Inflammatory macrophage treated with lipopolysaccharide for 4 hours (primary cell): ENCODE results near the gene CPNE8.
A peak's percentile ranks its signal among the peaks of the same experiment; 100 is the strongest.

Experiments used
- DNase-seq: peaks from one replicate; pipeline ENCODE4 v3.0.0-alpha.2; 2020

CPNE8 gene

DNA sequence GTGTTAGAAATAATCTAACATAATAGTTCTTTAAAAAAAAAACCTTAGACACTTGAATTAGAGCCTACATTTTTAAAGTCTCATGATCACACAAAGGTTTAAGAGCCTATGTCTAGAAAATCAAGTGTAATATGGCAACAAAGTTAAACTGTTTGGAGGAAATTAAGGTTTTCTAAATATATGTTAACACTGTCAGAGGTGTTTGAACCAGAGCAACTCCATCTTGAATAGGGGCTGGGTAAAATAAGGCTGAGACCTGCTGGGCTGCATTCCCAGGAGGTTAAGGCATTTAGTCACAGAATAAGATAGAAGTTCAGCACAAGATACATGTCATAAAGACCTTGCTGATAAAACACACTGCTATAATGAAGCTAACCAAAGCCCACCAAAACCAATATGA is 12.4 kb downstream of the CPNE8 start:
- DNase-seq, result no peak

DNA sequence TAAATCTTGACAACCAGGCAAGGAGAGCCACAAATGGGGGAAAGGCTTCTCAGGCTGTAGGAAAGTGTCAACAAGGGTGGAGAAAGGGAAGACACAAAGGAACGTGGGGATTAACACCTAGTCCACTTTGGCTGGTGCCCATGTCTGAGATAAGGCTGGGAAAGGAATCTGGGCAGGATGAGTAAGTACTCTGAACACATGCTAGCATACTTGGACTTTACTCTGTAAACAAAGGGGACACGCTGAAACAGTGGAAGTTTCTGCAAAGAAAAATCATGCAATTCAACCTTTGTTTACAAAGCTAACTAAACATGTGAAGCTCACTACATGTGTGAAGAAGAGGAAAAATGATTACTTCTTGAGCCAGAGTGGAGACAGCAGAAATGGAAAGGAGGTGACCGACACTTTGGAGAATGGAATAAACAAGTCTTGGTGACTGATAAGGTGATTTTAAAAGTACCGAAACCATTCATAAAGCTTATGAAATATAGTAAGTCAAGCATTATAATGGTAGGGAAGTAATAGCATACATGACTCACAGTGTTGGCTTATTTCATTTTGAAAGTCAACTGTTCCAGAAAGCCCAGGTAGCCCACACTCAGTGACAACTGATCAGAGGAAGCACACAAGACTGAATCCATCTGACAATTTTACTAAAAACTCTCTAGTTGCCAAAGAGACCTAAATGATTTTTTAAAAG is 13.2 kb downstream of the CPNE8 start:
- peak; percentile 40 for DNase-seq

DNA sequence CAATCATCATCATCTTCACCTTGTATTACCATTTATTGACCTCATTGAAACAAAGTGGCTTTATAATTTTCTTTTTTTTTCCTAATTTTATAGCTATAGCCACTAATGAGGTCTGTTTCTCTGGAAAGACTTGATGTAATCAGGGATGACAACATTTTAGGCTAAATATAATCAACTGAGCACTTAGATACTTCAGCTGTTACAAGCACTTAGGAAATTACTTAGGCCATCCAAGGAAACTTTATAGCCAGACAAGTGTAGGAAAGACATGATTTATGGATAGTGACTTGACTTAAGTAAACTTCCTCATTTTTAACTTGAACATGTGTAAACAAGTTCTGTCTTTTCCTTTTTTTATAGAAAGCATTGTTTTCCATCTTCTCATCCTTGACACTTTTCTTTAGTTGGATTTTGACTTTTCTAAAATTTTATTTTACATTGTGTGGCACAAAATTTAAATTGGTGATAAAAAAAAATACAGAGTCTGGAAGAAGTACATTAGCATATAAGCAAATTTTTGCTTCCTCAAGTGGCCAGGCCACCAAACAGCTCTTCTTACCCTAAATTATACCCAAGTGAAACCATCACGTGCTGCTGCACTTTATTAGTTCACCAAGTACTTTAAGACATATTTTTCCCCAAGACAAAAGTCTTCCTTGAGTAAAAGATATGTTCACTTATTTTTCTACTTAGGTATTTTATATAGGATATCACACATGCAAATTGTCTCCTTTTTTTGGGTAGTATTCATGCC is 15.1 kb downstream of the CPNE8 start:
- peak; percentile 38 for DNase-seq

DNA sequence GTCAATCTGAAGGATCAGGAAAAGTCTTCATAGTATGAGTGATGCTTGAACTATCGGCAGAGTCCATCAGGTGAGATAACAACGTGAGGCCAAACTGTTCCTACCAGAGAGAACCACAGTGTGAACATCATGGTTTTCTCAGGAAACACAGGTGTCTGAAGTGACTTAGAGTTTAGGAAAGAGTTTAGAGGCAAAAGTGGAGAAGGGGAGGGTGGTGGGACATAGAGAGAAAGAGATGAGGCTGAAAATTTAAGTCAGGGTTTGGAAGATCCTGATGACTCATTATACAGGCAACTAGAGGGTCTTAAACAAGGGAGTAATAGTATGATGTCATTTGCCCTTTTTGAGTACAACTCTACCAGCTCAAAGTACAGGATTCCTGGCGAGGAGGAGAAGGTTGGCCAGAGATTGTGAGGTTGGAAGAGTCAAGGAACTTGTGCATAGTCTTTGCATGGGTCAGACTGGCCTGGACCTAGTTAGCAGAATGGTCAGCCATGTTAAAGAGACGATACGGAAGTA is 16.0 kb downstream of the CPNE8 start:
- DNase-seq, result no peak

DNA sequence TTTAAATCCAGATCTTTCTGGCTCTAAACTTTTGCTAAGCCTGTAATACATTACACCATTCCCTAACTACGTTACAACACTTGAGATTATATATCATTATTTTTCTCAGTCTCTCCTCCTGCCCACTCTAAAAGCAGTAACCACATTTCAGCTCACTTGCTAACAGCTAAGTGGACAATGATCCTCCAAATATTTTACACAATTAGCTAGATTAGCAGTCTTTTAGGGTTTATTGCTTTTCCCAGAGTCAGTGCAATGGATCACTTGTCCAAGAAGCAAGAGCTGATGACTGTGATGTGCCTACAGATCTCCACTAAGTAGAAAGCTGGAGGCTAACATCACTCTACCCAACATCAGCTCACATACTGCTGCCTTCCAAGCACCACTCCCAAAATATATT is 17.6 kb downstream of the CPNE8 start:
- DNase-seq, result no peak

DNA sequence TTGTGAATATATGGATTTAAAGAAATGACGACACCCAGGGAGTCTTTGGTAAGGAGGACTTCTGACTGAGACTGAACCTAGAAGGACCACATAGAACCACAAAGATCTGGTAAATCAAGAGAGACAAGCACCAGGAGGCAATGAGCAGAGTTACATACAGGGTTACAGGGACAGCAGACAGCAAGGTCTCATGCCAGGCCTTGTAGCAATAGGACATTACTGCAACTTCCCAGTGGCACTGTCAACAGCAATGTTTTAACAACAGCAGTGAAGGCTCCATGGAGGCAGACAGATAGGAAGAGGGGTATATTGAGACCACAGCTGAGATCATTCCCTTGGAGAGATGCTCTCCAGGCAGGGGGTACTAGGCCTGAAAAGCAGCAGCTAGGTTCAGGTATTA is 18.5 kb downstream of the CPNE8 start:
- no peak for DNase-seq

DNA sequence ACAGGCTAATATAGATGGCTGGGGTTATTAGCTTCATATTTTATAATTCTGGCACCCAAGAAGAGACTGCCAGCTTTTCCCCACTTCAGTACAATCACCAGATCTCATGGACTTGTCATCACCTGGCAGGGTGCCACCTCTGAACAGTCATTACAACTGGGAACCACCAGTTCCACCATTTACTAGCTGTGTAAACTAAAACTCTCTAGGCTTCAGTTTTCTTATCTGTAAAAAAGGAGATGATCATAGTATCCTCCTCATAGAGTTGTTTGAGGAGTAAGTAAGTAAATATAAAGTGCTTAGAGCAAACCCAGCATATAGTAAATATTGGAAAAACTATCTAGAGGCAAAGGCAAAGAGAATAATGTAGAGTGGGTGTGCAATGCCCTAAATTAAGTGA is 19.3 kb downstream of the CPNE8 start:
- peak; percentile 18 for DNase-seq

DNA sequence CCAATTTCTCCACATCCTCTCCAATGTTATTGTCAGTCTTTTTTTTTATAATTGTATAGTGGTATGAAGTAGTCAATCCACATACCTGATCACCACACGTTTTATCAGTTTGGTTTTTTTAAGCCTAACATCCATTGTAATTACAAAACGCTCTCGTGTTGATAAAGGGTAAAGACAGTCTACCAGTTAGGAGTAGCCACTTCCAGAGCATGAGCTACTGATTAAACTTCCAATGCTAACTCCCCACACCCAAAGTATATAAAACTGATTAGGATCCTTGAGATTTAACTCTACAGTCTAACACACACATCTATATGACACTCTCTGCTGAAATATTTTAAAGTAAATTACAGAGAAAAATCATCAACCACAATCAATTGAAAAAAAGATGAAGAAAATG is 20.7 kb downstream of the CPNE8 start:
- no peak for DNase-seq

DNA sequence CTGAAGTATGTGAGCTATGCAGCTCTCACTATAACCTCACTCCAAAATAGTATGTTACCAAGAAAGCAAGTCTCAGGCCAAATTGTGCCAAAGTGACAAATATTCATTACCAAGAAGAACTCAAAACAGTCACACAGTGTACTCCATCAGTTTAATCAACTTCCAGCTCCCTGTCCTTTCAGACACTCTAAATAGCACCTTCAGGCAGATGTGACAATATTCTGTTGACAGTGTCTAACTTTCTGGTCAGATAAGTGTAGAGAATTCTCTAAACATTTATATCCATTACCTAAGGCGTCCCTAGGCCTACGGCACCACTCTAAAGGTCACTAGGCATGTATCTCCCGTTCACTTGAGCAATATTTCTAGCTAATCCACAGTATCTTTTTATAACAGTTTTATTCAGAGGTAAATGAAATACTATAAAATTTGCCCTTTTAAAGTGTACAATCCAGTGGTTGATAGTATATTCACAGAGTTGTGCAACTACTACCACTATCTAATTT is 21.7 kb downstream of the CPNE8 start:
- no peak for DNase-seq

DNA sequence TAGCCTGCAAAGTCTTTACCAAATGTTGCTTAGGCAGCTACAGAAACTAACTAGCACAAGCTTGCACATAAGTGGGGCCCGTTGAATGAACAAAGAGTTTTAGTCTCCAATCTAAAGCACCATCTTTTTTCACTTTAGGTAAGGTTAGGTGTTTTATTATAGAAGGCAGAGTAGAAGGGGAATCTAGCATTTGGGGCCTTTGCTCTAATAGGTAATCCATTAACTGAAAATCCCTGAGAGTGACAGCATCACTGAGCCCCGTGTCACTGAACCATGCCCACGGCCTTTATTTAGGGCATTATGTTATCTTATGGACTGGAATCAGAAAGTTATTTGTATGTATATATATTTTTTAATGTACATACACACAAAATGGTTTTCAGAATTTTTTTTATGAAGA is 25.1 kb downstream of the CPNE8 start:
- no peak for DNase-seq

DNA sequence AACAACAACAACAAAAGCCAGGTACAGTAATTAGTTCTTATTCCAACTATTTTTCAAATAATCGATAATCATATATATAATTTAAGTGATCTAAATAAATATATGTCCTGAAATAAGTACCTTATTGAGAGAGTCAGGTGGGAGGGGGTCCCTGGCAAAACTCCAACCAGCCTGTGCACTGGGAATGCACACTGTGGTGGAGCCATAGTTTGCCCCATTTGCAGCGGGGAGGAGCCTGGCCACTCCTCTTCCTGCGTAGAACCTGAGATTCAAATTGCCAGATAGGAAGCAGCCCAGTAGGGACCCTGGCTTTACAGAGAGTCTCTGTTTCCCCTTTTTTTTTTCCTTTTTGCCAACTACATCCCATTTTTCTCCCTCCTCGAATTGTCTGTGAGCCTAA is 26.4 kb downstream of the CPNE8 start:
- DNase-seq, result no peak

DNA sequence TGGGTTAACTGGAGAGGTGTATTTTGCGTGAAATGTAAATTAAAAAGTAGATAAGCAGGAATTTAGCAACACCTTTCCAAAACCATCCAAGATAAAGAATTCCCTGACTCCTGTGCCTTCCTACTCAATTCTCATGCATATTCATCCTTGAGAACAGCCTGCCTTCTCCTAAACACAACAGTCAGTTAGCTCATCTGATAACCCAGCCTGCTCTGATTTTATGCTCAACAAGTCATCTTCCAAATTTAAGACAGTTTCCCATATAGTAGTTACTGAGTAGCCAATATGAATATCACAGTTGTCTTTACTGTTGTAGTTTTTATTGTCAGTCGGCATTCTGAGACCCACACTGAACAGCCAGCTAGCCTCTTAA is 27.1 kb downstream of the CPNE8 start:
- DNase-seq, result no peak

DNA sequence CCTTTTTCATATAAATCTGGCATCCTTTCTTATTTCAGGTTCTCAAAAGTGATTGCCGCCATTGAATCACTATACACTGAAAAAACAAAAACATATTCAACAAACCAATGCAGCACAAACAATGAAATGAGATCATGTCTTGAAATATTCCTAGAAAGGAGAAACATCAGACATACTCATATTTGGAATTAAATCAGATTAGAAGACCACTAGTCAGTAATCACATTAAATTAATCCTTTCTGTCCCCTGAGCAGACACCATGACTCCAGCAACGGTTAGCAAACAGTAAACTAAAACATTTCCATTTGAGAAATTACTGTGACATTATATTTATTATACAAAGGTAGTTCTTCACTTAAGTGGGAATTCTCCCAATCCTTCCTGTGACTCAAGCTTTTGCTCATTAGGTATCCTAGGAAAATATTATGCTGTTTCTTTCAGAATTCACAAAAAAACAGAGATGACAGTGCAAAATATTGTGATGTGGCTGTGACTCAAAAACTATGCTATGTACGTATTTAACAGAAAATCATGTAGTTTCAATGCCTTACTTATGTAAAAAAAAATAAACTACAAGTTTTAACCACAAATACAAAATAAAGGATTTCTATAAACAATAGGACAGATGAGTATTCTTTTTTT is 29.7 kb downstream of the CPNE8 start:
- no peak for DNase-seq

DNA sequence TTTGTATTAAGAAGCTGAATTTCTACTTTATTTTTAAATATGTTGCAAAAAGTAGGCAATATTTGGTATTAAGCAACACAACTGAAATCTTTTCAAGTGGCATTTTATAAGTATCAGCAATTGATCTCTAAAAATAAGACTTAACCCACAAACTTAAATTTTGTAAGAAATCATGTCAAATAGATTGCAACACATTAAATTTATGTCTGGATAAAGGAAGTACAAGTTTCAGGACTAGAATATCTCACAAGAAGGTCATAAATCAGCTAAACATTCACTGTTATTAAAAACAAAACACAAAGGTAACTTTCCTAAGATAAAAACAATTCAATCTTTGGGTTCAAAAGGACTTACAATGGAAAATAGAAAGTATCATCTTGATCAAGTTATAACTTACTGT is 32.8 kb downstream of the CPNE8 start:
- DNase-seq, result peak; percentile 43

DNA sequence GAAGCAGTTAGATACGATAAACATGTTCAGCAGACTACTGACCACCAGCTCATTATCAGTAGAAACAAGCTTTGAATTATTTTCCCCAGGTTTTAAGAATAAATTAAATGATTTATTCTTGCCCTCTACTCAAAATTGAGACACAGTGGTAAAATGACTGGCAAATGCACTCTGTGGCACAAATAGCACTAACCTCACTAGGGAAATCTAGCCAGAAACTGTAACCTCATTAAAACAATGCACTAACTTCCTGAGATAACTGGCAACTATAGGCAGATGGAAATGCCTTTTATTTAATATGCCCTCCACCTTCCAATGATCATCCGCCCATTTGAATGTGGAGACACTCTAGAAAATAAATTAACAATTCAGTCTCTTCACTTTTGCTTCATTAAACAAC is 33.2 kb downstream of the CPNE8 start:
- DNase-seq, result no peak

DNA sequence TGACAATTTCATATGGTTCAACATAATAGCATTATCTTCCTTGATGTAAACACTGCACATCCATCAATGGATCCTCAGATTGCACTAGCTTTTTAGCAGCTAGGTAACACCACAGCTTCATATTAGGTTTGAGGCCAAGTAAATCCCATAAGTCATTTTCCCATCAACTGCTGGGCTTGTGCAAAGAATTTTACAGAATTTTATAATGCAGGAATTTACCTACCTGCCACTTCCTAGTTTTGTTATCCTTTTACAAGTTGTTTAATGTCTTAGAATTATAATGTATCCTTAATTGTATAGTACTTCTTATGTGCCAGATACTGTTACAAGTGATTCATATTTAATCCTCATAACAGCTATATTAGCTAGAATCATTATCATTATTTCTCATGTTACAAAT is 36.4 kb downstream of the CPNE8 start:
- peak; percentile 39 for DNase-seq

DNA sequence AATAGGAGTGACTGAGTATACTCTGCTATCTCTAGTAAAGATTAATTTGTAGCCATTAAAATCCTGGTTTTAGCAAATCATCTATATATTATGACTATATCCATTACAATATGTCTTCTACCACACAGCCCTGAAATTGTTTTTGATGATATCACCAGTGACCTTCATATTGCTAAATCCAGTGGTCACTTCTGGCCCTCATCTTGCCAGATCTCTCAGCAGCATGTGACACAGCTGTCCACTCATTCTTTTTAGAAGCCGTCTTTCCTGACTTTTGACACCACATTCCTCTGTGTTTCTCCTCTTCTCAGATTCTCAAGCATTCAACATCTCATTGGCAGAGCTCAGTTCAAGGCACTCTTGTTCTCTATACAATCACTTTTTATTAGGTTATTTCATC is 54.9 kb downstream of the CPNE8 start:
- peak; percentile 62 for DNase-seq

DNA sequence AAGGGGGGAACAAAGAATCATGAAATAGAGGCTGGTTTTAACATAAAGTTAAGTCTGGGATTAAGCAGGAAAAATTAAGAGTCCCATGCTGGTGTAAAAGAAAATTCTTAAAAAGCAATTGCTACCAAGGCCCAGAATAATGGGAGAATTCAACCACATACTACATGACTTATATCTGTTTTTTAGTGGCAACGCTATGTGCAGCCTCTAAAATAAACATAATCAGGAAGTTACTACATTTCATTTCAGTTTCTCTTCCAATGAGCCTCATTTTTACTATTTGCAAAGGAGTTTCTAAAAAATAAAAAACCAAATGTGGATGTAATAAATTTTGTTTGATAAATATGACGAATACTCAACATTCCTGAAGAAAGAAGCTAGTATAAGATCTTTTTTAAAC is 58.1 kb downstream of the CPNE8 start:
- DNase-seq, result peak; percentile 16

DNA sequence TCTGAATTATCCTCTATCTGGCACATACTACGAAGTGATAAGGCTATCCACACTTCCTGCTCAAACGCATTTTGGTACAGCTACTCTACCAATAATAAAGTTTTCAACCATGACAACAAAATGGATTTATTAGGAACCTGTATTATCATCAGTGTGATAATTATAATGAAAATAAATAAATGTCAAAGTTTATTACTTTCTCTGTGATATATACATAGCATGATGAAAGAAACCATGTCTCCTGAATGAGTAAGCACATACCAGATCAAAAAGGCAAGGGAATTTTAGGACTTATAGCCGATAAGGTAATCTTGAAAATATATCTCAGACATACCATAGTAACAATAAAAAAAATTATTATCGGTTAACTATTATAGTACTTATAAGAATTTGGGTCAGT is 61.1 kb downstream of the CPNE8 start:
- DNase-seq, result no peak

DNA sequence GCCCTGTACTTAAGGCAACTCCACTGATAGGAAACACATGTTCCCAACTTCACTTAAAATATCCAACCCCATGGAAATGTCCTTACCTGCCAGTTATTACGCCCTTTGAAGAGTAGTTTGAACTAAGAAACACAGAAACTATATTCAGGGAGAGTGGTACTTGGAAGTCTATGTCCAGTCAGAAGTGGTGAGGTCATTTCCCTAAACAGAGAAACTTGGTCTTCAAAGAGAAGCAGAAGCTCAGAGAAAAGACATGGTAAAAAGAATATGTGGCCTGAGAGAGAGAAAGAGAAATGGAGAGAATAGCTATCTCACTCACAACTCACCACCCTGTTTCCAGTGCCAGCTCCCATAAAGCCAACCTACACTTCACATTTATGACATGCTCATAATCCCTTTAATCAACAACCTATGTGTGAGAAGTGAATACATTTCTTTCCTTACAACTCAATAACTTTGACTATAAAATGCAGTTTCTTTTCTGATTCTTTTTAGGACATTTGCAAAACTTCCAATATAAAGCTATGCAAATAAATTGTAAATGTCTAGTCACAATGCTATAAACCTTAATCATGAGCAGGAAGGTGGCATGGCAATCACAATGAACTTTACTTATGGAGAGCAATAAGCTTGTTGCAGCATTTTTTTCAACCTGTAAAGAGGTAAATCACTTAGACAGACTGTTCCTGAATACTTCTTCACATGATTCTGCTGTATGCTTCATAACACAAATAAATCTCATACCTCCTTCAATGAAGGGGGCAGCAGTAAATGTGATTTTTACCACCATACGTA is 67.1 kb downstream of the CPNE8 start:
- peak; percentile 40 for DNase-seq

DNA sequence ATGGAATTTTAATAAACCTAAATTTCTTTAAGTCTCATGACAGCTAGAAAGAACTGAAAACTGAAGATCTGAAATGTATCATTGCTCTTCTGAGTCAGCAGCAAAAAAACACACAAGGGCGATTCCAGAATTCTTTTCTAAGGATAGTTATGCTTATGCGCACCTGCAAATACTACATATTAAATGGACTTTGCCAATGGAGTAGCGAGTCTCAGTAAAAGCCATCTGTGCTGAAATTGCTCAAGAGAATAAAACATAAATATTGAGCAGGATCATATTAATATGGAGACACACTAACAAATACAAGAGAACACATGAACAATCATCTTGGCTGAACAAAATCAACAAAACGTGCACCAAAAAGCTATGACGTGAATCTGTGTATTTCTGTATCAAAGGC is 73.7 kb downstream of the CPNE8 start:
- no peak for DNase-seq

DNA sequence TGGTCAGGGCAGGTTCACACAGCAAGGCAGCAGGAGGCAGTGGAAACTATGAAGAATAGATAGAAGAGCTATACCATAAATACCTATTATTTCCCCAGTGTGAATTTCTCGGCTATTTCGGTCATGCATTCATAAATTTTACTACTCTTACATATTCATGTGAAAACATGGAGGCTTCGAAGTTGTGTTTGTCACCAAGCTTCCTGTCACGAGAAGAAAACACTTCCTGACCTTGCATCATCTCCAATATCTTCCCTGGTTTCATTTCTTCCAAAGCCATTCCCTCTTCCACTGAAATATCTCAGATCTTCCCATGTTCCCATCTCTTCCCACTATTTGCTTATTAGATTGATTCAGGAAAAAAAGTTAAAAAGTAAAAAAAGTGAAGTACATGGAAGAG is 80.4 kb downstream of the CPNE8 start:
- DNase-seq, result no peak

DNA sequence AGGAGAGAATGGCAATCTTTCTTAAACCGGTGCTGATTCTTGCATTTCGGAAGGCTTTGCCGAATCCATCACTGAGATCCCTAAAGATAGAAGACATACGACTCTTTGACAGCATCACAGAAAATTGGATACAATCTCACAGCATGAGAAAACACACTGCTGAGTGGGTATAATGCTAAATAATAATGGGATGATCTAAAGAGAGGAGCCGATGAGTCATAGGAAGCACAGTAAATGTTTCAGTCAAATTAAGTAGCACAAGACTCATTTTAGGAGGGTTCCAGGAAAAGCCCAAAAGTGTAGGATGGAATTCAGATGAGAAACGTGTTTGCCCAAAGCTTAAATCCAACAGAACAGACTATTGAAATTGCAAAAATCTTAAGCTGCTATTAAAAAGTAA is 81.7 kb downstream of the CPNE8 start:
- no peak for DNase-seq
